HG03045 (cell line): Measurements from ENCODE around the gene PLSCR3.

Experiments used
- ATAC-seq: cut with Tn5 transposase; IDR thresholded peaks from one replicate; pipeline ENCODE4 v1.9.1; 2021; ENCODE audit warnings: mild to moderate bottlenecking, moderate library complexity; ENCODE audit not compliant: unreplicated experiment

Gene PLSCR3

DNA sequence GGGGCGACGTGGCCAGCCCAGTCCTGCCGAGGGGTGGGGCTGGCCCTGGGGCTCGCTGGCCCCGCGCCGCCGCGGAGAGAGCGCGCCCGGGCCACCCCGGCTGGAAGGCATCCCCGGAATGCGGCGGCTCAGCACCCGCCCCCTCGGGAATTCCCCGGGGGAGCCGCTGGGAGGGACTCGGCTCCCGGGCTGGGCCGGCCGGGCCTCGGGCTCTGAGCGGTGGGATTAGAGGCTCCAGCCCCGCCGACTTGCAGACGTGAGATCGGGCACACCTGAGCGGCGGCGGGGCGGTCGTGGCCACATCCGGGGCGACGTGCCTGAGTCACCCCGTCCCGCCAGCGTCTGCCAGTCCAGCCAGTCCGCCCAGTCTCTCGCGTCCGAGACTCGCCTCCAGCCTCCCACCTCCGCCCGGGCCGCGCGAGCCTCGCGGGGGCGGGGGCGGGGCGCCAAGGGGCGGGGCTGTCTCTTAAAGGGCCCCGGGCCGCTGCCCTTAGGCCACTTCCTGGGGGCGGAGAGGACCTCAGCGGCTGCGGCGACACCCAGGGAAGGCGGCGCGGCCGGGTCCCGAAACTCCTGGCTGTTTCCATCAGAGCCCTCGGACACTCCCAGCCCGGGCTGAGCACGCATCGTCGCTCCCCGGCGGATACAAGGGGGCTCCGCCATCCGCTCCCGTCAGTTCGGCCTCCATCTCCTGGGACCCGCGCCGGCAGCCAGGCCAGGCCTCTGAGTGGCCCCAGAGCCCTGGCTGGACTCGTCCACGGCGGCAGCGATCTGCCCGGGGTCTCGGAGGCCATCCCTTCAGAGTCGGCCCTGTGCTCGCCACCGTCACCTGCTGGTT lies 42.4 kb downstream of the PLSCR3 start, which contains the start of gene KCTD11:
Gene KCTD11 (plus strand): TSS at position 498 of the 838 bp plus-strand sequence.
- ATAC-seq: peak; percentile 56

DNA sequence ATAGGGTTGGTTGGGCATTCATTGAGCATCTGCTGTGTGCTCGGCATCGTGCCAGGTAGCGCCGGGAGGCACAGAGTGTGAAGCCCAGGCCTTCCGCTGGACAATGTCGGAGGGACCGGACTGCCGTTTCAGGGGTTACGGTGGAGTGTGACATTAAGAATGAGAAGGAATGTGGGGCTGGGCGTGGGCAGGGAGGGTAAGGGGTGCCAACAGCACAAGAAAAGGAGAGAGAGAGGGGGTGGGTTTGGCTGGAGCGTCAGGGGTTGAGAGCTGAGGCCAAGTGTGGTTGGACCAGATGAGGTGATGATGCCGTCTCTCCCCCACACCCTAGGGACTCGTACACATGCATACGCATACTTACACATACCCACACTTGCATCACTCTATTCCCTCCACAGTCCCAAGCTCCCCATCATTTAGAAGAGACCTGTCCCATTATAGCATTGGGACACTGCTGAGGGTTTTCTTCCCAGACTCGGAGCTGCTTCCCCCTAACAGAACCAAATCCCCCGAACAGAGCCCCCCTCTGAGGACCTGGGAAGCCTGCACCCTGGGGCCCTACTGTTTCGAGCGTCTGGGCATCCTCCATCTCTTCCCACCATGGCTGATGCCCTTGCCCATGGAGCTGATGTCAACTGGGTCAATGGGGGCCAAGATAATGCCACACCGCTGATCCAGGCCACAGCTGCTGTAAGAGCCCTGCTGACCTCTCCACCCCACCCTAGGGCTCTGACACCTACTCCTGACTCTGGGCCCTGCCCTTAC lies 45.7 kb downstream of the PLSCR3 start:
- ATAC-seq: no peak

GRCh38 chr17:7347630-7348477 lies 46.5 kb downstream of the PLSCR3 start:
- no peak for ATAC-seq

DNA sequence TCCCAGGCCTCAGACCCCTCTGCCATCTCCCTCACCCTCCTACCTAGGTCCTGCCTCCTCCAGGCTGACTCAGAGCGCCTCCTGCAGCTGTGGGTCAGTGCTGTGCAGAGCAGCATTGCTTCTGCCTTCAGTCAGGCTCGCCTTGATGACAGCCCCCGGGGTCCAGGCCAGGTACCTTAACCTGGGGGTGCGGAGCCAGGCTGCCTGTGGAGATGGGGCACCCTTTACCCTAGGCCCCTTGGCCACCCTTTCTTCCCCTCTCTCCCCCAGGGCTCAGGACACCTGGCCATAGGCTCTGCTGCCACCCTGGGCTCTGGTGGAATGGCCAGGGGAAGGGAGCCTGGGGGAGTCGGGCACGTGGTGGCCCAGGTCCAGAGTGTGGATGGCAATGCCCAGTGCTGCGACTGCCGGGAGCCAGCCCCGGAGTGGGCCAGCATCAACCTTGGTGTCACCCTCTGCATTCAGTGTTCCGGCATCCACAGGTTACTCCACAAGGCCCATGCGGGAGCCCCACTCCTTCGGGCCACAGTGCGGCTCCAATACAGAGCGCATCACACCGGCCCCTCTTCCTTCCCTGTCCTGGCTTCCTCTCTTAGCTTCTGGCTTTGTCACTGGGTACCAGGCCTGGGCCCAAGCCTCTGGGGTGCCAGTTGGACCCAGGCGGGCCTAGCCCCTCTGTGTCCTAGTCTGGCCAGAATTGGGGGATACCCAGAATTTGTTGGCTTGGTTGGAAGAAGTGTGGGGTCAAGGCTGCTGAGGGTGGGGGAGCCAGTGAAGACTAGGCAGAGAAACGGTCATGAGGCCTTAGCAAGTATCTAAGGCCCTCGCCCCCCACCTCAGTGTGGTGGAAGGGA lies 47.3 kb downstream of the PLSCR3 start:
- no peak for ATAC-seq

GRCh38 chr17:7343250-7343649 lies 51.1 kb downstream of the PLSCR3 start:
- ATAC-seq: no peak

GRCh38 chr17:7341842-7342241 lies 52.5 kb downstream of the PLSCR3 start:
- ATAC-seq: no peak

DNA sequence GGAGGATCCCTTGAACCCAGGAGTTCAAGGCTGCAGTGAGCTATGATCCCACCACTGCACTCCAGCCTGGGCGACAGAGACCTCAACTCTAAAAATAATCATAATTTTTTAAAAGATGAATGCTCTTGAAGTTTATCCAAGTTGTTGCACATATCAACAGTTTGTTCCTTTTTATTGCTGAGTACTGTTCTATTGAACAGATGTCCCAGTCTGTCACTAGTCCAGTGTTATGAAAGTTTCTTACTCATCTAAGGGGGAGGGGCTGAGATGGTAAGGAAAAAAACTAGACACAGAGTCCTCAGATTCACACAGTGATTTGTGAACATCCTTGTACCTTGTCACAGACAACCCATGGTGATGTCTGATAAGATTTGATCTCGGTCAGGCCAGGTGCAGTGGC lies 54.1 kb downstream of the PLSCR3 start:
- ATAC-seq: no peak
